CD4-positive, alpha-beta T cell treated with Interleukin-6 at 100 ng/mL for 8 hours (primary cell): ENCODE data around the gene SRR.

Source experiments
- DNase-seq: peaks from one replicate; pipeline ENCODE4 v3.0.0-alpha.2; 2020; ENCODE audit warnings: mixed read lengths, low spot score

SRR gene

DNA sequence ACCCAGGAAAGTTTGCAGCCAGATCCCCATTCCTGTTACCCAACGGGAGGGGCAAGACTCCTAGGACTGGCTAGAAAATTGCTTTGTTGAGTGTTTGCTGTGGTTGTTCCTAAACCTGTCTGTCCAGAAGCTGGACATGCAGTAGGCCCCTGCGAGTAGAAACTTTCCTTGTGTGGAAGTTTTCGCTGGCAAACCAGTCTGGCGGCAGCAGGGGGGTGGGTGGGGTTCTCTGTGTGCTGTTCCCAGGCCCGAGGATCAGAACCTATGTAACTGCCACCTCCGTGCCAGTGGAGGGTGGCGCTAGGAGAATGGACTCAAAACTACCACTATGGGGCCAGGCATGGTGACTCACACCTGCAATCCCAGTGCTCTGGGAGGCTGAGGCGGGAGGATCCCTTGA lies 42.7 kb downstream of the SRR start:
- DNase-seq: no peak

GRCh38 chr17:2347805-2348685 lies 44.3 kb downstream of the SRR start:
- no peak for DNase-seq

DNA sequence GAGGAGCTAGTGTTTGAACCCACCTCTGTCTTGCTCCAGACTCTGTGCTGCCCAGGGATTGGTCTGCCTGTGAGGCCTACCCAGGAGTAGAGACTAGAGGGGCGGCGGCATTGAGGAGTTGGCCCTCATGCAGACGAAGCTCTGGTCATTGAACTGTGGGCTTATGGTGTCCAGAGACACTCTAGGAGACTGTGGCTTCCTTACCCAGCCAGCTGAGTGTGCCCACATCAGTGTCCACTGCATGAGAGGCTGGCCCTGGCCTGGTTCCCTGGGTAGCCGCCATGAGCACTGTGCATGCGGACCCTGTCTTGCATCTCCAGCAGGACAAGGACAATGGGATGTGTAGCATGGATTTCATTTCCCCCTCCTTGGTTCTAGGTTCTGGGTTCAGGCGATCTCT lies 47.5 kb downstream of the SRR start:
- no peak for DNase-seq

DNA sequence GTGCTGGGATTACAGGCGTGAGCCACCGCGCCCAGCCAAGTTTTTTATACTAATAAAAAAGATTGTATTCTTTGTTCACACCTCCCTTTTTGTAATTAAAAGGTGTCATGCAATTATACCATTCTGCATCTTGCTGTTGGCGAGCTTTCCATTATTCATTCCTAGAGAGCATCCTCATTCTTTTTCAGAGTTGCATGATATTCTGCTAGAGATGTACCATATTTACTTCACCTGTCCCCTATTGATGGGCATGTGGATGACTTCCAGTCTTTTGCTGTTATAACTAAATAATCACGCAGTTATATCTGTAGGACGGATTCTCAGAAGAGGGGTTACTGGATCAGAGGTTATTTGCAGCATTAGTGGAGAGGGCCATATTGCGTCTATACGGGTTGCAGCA lies 50.6 kb downstream of the SRR start:
- no peak for DNase-seq

DNA sequence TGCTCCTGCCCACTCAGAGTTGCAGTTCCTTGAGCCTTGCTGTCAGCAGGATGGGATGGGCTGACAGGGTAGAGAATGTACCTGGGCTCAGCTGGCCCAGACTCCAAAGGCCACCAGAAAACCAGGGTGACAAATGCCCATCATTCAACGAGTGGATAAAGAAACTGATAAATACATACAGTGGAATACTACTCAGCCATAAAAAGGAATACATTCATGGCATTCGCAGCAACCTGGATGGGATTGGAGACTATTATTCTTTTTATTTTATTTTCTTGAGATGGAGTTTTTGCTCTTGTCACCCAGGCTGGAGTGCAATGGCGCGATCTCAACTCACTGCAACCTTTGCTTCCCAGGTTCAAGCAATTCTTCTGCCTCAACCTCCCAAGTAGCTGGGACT lies 53.5 kb downstream of the SRR start:
- no peak for DNase-seq

DNA sequence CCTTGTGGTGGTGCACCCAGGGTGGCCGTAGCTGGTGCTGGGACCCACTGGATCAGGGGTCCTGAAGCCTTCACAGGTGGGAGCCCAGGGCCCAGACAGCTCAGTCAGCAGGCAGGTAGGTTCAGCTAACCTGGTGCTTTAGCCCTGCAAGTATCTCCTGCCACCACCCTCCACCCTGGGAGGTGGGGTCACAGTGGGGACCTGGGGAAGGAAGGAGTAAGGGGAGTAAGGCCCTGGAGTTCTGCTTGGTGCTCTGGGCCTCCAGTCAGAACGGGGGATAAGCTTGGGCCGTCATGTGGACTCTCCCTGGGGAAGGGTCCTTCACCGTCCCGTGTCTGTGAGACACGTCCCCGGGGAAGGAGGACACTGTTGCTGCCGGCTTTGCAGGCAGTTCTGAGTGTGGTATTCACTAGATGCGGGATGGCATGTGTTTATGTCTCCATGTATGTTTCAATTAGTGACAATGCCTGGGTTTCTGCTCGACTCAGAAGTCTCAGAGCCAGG lies 54.2 kb downstream of the SRR start:
- no peak for DNase-seq

- no peak for DNase-seq
Observed at GRCh38 chr17:2361010-2361760, 57.4 kb downstream of the SRR start.

DNA sequence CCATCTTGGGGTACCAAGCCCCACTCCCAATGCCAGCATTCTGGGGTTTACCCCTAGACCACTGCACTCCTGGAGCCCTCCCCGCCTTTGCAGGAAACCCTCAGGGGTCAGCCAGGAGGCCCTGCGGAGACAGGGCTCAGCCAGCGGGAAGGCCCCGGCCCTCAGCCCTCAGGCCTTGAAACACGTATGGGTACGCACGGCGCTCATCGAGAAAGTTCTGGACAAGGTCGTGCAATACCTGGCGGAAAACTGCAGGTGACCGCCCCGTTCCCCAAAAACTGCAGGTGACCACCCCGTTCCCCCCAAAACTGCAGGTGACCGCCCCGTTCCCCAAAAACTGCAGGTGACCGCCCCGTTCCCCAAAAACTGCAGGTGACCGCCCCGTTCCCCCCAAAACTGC lies 58.3 kb downstream of the SRR start:
- no peak for DNase-seq

DNA sequence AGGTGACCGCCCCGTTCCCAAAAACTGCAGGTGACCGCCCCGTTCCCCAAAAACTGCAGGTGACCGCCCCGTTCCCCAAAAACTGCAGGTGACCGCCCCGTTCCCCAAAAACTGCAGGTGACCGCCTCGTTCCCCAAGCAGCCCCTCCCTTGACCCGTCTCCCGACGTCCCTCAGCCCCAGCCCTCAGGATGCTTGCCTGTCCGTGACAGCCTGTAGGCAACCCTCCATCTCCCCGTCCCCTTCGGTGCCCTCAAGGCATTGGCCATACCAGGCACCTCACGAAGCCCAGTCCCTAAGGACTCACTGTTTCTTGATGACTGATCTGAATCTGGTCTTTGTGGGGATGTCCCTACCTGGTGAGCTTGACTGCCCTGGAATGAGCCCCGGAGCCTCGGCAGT lies 58.7 kb downstream of the SRR start:
- DNase-seq: no peak

GRCh38 chr17:2362881-2363280 lies 59.1 kb downstream of the SRR start:
- no peak for DNase-seq

- DNase-seq: no peak
Observed at GRCh38 chr17:2363318-2363717, 59.6 kb downstream of the SRR start.

DNA sequence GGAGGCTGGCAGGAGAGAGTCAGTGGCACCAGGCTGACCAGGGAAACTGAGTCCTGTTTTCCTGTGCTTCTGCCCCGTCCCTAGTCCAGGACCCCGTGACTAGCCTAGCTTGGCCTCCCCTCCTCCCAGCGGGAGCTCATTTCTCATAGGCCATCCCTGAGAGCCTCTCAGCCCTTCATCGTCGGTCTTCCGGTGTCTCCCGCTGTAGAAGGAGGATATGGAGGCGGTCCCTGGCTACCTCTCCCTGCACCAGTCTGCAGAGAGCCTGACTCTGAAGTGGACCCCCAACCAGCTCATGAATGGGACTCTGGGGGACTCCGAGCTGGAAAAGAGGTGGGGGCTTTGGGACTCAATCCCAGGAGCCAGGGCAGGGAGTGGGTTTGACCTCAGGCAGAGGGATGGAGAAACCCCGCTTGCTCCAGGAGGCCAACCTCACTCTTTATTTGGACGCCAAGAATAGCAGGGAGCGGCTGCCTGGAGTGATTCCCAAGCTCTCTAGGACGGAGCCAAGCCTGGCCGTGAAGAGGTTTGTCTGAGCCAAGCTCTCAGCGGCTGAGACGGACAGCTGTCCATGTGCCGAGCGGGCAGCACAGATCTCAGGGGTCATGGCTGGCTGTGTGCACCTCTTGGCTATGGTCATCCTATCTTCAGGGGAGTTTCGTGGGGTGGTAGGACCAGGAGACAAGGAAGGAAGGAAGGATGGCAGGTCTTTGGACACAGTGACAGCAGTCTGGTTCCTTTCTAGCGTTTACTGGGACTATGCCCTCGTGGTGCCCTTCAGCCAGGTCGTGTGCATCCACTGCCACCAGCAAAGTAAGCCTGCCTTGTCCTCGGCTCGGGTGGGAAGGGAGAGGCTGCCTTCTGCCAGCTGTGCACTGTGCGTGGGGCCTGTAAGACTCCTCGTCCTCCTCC lies 60.4 kb downstream of the SRR start:
- no peak for DNase-seq

DNA sequence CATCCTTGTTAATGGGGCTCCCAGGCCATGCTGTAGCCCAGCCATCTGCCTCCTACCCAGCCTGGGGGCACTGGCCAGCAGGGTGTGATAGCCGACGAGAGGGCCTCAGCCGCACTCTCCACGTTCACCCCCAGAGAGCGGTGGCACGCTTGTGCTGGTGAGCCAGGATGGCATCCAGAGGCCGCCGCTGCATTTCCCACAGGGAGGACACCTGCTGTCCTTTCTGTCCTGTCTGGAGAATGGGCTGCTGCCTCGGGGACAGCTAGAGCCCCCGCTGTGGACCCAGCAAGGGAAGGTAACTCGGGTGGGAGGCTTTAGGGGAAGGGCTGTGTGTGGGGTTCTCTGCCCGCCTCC lies 61.0 kb downstream of the SRR start:
- DNase-seq: no peak

DNA sequence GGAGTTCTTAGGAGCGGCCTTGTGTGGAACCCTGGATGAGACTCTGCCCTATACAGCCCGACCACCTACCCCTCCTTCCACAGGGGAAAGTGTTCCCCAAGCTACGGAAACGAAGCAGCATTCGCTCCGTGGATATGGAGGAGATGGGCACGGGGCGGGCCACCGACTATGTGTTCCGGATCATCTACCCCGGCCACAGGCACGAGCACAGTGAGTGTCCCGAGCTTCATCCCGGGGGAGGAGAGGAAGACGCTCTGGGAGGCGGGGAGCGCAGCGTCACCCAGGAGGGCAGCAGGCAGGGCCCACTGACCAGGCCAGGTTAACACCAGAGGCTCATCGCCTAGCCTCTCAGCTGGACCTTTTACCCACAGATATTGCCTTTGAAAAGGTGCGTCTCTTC lies 61.4 kb downstream of the SRR start:
- DNase-seq: no peak

- no peak for DNase-seq
Observed at GRCh38 chr17:2366747-2367494, 63.2 kb downstream of the SRR start.

DNA sequence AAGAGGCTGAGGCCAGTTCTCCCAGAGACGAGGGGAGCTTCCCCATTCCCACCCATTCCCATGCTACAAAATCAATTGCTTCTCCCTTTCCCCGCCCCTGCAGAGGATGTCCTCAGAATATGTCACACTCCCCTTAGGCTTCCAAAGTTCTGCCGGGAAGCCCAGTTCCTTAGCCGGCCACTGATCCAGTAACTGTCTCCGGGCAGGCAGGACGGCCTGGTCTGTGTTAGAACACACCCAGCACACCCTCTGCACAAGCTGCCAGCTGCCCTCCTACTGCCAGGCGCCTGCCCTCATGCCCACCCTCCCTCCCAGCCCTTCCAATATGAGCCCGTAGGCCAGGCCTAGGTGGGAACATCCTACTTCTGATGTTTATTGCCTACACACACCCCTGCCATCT lies 64.6 kb downstream of the SRR start:
- no peak for DNase-seq

- DNase-seq: no peak
Observed at GRCh38 chr17:2369039-2369438, 65.3 kb downstream of the SRR start.

DNA sequence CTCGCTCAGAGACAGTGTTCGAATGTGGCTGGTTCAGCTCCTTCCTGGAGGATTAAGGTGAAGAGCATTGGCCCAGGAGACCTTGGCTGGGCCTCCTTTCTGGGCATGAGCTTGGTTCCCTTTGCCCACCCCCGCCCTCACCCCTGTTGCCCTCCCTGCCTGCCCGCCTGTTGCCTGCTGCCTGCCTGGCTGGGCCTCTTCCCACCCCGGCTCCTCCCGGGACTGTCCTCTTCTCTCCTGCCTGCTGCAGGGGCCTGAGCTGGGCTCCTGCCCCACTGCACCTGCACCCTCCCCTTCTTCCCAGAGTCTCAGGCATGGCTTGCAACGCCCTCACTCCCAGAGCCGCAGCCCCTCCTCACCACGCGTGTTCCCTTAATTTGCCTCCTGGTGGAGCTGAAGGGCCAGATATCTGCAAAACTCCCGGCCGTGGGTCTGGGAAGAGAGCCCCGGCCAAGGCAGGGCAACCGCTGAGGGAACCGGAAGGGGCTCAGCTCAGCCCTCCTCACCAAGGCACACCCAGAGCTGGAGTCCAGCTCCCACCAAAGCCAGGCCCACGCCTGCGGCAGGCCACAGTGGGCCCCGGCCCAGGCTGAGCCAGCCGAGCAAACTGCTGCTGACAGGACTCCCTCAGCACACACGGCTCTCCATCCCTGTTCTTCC lies 65.9 kb downstream of the SRR start:
- no peak for DNase-seq

GRCh38 chr17:2370211-2370589 lies 66.5 kb downstream of the SRR start:
- no peak for DNase-seq

DNA sequence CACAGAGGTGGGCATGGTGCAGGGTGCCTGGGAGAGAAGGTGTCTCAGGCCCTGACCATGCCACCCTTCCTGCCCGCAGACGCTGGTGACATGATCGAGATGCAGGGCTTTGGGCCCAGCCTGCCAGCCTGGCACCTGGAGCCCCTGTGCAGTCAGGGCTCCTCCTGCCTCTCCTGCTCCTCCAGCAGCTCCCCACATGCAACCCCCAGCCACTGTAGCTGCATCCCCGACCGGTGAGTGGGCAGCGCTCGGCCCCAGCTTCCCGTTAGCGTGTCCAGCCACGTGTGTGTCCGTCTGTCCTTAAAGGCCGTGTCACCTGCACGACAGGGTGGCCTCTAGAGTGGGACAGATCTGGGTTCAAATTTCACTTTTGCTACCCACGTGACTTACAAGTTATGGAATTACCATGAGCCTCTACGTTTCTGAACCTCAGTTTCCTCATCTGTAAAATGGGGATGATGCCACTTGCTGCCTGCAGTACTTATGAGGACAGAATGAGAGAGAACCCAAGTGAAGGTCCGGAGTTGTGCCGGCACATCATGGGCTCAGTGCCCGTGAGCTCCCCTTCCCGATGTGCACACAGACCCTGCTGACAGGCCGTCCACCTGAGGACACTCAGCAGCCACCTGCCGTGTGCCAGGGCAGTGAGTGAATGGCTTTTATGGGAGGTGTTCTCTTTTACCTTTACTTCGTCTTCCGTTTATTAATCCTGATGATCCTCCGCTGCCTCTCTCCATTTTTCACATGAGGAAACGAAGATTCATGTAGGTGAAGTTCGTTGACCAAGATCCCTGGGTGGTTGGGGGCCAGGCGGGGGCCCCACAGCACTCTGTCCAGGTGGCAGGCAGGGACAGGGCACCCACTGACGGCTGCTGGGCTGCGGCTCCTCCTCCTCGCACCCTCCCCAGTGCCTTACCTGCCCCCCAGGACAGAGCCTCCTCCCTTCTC lies 67.7 kb downstream of the SRR start:
- DNase-seq: no peak
